Measurements from ENCODE around the gene MME. TPM values are rescaled to one million over a fixed set of nuclear protein-coding genes. Genes with fewer than 3 reads are reported as not detected.

MME gene
- total and polyA plus RNA-seq, 4 donors: 4.1 to 20.7 (median 9.5) TPM

DNA sequence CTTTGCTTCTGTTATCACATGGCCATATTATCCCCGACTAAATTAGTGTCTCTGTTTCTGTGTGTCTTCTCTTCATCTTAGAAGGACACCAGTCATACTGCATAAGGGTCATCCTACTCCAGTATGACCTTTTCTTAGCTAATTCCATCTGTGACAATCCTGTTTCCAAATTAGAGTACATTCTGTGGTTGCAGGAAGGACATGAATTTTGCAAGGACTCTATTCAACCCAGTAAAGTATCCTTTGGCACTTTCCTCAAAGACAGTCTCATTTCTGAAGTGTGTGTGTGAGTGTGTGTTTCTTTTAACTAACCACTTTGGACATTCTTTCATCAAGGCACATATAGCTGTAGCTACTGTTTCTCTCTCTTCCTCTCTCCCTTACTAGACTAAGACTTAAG lies 15.2 kb upstream of the MME start:
- WGBS: 55% methylated on average over 1 of the region's 1 CpG
- Histone ChIP-seq H3K27ac (ENCODE audit: low read depth in 1 of 2, low read length in 2 of 2) (no peak overlapping the region), H3K9ac (ENCODE audit: low read depth in 1 of 2, low read length in 2 of 2) (no peak overlapping the region), H3K4me1 (ENCODE audit: control insufficient read depth in 4 of 4, insufficient read depth in 4 of 4, low read length in 3 of 4) (no peaks in the 10 kb centered on the region), H3K27me3 (ENCODE audit: control insufficient read depth in 4 of 4, insufficient read depth in 4 of 4, low read length in 3 of 4) (no peaks in the 10 kb centered on the region), H3K36me3 (ENCODE audit: control insufficient read depth in 4 of 4, insufficient read depth in 3 of 4, low read depth in 1 of 4, low read length in 3 of 4) (no peaks in the 10 kb centered on the region), H3K9me3 (ENCODE audit: control insufficient read depth in 4 of 4, low read length in 3 of 4) (no peaks in the 10 kb centered on the region), H3K4me3 (ENCODE audit: low read depth in 1 of 3, low read length in 3 of 3) (no peak overlapping the region)
- DNase-seq (ENCODE audit: low spot score): no peak
- TF ChIP-seq HNF4G (IDR thresholded peaks at IDR 0.05): no peak
- no peak for TF ChIP-seq GABPA (IDR thresholded peaks at IDR 0.05 in 1 of 2, conservative IDR thresholded peaks at IDR 0.05 in 1 of 2)
- TF ChIP-seq EGR1 (IDR thresholded peaks at IDR 0.05; ENCODE audit: low read depth in 2 of 2): no peak
- no peak for TF ChIP-seq NR2F2 (IDR thresholded peaks at IDR 0.05)
- no peak for TF ChIP-seq HNF4A (conservative IDR thresholded peaks at IDR 0.05)
- TF ChIP-seq, protein P1, sequence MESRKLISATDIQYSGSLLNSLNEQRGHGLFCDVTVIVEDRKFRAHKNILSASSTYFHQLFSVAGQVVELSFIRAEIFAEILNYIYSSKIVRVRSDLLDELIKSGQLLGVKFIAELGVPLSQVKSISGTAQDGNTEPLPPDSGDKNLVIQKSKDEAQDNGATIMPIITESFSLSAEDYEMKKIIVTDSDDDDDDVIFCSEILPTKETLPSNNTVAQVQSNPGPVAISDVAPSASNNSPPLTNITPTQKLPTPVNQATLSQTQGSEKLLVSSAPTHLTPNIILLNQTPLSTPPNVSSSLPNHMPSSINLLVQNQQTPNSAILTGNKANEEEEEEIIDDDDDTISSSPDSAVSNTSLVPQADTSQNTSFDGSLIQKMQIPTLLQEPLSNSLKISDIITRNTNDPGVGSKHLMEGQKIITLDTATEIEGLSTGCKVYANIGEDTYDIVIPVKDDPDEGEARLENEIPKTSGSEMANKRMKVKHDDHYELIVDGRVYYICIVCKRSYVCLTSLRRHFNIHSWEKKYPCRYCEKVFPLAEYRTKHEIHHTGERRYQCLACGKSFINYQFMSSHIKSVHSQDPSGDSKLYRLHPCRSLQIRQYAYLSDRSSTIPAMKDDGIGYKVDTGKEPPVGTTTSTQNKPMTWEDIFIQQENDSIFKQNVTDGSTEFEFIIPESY (IDR thresholded peaks at IDR 0.05): no peak
- TF ChIP-seq, protein P2, sequence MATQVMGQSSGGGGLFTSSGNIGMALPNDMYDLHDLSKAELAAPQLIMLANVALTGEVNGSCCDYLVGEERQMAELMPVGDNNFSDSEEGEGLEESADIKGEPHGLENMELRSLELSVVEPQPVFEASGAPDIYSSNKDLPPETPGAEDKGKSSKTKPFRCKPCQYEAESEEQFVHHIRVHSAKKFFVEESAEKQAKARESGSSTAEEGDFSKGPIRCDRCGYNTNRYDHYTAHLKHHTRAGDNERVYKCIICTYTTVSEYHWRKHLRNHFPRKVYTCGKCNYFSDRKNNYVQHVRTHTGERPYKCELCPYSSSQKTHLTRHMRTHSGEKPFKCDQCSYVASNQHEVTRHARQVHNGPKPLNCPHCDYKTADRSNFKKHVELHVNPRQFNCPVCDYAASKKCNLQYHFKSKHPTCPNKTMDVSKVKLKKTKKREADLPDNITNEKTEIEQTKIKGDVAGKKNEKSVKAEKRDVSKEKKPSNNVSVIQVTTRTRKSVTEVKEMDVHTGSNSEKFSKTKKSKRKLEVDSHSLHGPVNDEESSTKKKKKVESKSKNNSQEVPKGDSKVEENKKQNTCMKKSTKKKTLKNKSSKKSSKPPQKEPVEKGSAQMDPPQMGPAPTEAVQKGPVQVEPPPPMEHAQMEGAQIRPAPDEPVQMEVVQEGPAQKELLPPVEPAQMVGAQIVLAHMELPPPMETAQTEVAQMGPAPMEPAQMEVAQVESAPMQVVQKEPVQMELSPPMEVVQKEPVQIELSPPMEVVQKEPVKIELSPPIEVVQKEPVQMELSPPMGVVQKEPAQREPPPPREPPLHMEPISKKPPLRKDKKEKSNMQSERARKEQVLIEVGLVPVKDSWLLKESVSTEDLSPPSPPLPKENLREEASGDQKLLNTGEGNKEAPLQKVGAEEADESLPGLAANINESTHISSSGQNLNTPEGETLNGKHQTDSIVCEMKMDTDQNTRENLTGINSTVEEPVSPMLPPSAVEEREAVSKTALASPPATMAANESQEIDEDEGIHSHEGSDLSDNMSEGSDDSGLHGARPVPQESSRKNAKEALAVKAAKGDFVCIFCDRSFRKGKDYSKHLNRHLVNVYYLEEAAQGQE (IDR thresholded peaks at IDR 0.05): no peak
- TF ChIP-seq RXRA (IDR thresholded peaks at IDR 0.05): no peak
- TF ChIP-seq ATF3 (IDR thresholded peaks at IDR 0.05): no peak
- no peak for TF ChIP-seq JUND (IDR thresholded peaks at IDR 0.05)
- no peak for TF ChIP-seq FOXA2 (IDR thresholded peaks at IDR 0.05)

DNA sequence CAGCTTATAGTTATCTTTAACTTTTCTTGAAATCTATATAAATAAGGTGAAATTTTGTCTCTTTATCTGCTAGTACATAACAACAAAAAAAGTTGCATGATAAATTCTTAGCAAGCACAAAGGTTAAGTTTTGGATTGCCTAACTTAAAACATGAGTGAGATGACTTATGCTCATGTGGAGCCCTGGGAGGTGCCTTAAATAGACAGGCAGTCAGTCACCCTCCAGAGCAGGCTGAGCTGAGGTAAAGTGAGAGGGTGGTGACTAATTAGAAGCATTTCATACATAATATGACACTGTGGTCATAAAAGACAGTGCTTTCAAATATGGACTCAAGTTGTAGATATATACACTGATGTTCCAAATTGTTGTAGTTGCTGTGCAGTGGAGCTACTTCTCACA lies 14.6 kb upstream of the MME start:
- Histone ChIP-seq H3K4me1 (ENCODE audit: control insufficient read depth in 4 of 4, insufficient read depth in 4 of 4, low read length in 3 of 4) (no peaks in the 10 kb centered on the region), H3K9ac (ENCODE audit: low read depth in 1 of 2, low read length in 2 of 2) (no peak overlapping the region), H3K9me3 (ENCODE audit: control insufficient read depth in 4 of 4, low read length in 3 of 4) (no peaks in the 10 kb centered on the region), H3K36me3 (ENCODE audit: control insufficient read depth in 4 of 4, insufficient read depth in 3 of 4, low read depth in 1 of 4, low read length in 3 of 4) (no peaks in the 10 kb centered on the region), H3K27me3 (ENCODE audit: control insufficient read depth in 4 of 4, insufficient read depth in 4 of 4, low read length in 3 of 4) (no peaks in the 10 kb centered on the region), H3K4me3 (ENCODE audit: low read depth in 1 of 3, low read length in 3 of 3) (no peak overlapping the region), H3K27ac (ENCODE audit: low read depth in 1 of 2, low read length in 2 of 2) (no peak overlapping the region)
- no peak for DNase-seq (ENCODE audit: low spot score)
- TF ChIP-seq EGR1 (IDR thresholded peaks at IDR 0.05; ENCODE audit: low read depth in 2 of 2) (no peak), YY1 (IDR thresholded peaks at IDR 0.05) (no peak), NR2F2 (IDR thresholded peaks at IDR 0.05) (no peak), HNF4G (IDR thresholded peaks at IDR 0.05) (no peak), GABPA (IDR thresholded peaks at IDR 0.05 in 1 of 2, conservative IDR thresholded peaks at IDR 0.05 in 1 of 2) (no peak), ATF3 (IDR thresholded peaks at IDR 0.05) (no peak)
- TF ChIP-seq, protein P3, sequence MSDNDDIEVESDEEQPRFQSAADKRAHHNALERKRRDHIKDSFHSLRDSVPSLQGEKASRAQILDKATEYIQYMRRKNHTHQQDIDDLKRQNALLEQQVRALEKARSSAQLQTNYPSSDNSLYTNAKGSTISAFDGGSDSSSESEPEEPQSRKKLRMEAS (IDR thresholded peaks at IDR 0.05): no peak
- TF ChIP-seq, protein P4, sequence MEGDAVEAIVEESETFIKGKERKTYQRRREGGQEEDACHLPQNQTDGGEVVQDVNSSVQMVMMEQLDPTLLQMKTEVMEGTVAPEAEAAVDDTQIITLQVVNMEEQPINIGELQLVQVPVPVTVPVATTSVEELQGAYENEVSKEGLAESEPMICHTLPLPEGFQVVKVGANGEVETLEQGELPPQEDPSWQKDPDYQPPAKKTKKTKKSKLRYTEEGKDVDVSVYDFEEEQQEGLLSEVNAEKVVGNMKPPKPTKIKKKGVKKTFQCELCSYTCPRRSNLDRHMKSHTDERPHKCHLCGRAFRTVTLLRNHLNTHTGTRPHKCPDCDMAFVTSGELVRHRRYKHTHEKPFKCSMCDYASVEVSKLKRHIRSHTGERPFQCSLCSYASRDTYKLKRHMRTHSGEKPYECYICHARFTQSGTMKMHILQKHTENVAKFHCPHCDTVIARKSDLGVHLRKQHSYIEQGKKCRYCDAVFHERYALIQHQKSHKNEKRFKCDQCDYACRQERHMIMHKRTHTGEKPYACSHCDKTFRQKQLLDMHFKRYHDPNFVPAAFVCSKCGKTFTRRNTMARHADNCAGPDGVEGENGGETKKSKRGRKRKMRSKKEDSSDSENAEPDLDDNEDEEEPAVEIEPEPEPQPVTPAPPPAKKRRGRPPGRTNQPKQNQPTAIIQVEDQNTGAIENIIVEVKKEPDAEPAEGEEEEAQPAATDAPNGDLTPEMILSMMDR (IDR thresholded peaks at IDR 0.05; ENCODE audit: low read depth, low read length, missing input control): no peak

All from liver (tissue), 9 donors.